Measurements from ENCODE around the gene LIN7C. TPM values are rescaled to one million over a fixed set of nuclear protein-coding genes. Genes with fewer than 3 reads are reported as not detected.

The LIN7C gene
- total and polyA plus RNA-seq, 2 of the 8 experiments (the other 6 are each of a cell fraction or from before 2014, with no cell fraction given), result 10.5 to 42.7 TPM

- TF ChIP-seq RXRA (IDR thresholded peaks at IDR 0.05; ENCODE audit: insufficient read depth, low read depth, low read length), result no peak
- TF ChIP-seq TAF7 (optimal IDR thresholded peaks at IDR 0.05; ENCODE audit: borderline replicate concordance, low read depth, low read length), result no peak
Observed at GRCh38 chr11:27453701-27454100, 52.9 kb downstream of the LIN7C start (continued).
